Parathyroid adenoma (tissue), 2 donors: ENCODE measurements around the gene VDR.

Source experiments
- H2AFZ ChIP-seq: fragments of 300-600 bp; sonication (generic); one replicate; pipeline ENCODE4 v1.7.0; 2017; ENCODE audit warnings: antibody characterized with exemption, mild to moderate bottlenecking
- H3K27ac ChIP-seq: fragments of 300-600 bp; sonication (generic); one replicate; pipeline ENCODE4 v1.7.0; 2017
- H3K27me3 ChIP-seq: fragments of 300-600 bp; sonication (generic); one replicate; pipeline ENCODE4 v1.7.0; 2017; ENCODE audit warnings: low read length; ENCODE audit not compliant: control insufficient read depth, insufficient read depth
- H3K36me3 ChIP-seq: fragments of 300-600 bp; sonication (generic); one replicate; pipeline ENCODE4 v1.7.0; 2017; ENCODE audit warnings: low read length; ENCODE audit not compliant: control insufficient read depth, insufficient read depth
- H3K4me1 ChIP-seq: fragments of 300-600 bp; sonication (generic); one replicate; pipeline ENCODE4 v1.7.0; 2017; ENCODE audit warnings: control low read depth
- H3K4me2 ChIP-seq: fragments of 300-600 bp; sonication (generic); one replicate; pipeline ENCODE4 v1.7.0; 2017; ENCODE audit warnings: low read length
- H3K4me3 ChIP-seq: fragments of 300-600 bp; sonication (generic); one replicate; pipeline ENCODE4 v1.7.0; 2017; ENCODE audit warnings: low read depth, low read length
- H3K79me2 ChIP-seq: fragments of 300-600 bp; sonication (generic); one replicate; pipeline ENCODE4 v1.7.0; 2017; ENCODE audit warnings: control low read depth
- H3K9ac ChIP-seq: fragments of 300-600 bp; sonication (generic); one replicate; pipeline ENCODE4 v1.7.0; 2017; ENCODE audit warnings: mild to moderate bottlenecking
- H3K9me3 ChIP-seq: fragments of 300-600 bp; sonication (generic); one replicate; pipeline ENCODE4 v1.7.0; 2017; ENCODE audit warnings: low read length; ENCODE audit not compliant: control insufficient read depth
- TF ChIP-seq, protein P1 (sequence below): fragments of 300-600 bp; sonication (generic); IDR thresholded peaks from one replicate; pipeline ENCODE4 v1.7.0; 2017; ENCODE audit warnings: antibody characterized with exemption, mild to moderate bottlenecking
- donor health status: primary hyperparathyroidism.

Gene VDR

DNA sequence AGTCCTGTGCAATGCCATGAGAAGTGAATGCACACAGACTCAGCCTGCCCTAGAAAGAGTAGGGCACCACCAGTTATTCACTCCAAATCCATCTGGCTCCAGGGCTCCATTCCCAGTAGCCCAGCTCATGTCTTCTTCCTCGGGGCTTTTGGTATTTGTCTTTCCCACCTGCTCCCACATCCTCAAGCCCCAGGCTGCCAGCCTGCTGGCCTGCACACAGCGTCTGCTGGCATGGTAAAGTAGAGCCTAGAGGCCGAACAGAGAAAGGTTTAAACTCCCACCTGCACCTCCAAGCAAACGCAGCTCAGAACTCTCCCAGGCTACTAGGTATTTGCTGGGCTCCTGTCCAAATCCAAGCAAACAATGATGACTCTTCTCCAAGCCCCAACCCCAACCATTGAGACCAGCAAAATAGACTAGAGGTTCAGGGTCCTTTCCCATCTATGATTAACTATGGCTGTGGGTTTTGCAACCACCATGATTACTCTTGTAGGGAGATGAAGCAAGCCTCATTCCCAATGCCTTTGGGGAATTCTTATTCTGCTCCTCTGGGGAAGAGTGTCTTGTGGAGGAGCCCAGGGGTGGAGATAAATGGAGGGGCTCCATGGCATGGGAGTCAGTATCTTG is 5.2 kb upstream of the VDR start:
- TF ChIP-seq, protein P1, sequence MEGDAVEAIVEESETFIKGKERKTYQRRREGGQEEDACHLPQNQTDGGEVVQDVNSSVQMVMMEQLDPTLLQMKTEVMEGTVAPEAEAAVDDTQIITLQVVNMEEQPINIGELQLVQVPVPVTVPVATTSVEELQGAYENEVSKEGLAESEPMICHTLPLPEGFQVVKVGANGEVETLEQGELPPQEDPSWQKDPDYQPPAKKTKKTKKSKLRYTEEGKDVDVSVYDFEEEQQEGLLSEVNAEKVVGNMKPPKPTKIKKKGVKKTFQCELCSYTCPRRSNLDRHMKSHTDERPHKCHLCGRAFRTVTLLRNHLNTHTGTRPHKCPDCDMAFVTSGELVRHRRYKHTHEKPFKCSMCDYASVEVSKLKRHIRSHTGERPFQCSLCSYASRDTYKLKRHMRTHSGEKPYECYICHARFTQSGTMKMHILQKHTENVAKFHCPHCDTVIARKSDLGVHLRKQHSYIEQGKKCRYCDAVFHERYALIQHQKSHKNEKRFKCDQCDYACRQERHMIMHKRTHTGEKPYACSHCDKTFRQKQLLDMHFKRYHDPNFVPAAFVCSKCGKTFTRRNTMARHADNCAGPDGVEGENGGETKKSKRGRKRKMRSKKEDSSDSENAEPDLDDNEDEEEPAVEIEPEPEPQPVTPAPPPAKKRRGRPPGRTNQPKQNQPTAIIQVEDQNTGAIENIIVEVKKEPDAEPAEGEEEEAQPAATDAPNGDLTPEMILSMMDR = no peak
- Histone ChIP-seq H3K36me3 (no peaks in the 10 kb centered on the region), H3K79me2 (no peaks in the 10 kb centered on the region), H3K27ac (no peak overlapping the region), H3K4me1 (peaks cover 6% of the 10 kb centered on the region), H3K4me3 (no peak overlapping the region), H3K4me2 (no peak overlapping the region), H3K9me3 (no peaks in the 10 kb centered on the region), H2AFZ (no peak overlapping the region), H3K9ac (no peak overlapping the region), H3K27me3 (no peaks in the 10 kb centered on the region)

DNA sequence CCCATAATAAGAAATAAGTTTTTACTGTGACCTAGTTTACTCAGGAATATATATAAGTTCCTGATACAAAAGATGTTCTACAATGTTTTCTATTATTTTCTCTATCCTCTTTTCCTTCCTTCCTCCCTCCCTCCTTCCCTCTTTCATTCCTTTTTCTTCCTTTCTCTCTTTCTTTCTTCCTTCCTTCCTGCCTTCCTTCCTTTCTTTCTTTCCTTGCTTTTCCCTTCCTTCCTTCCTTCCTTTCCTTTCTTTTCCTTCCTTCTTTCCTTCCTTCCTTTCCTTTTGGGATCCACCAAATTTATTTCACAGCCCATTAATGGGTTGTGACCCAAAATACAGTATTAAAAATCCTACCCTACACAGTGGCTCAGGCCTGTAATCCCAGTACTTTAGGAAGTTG is 3.9 kb upstream of the VDR start:
- H3K79me2 ChIP-seq = peaks cover 10% of the 10 kb centered on the region
- H3K4me2 ChIP-seq = no peak overlapping the region
- H3K4me1 ChIP-seq = peaks cover 6% of the 10 kb centered on the region
- no peak overlapping the region for H3K27ac ChIP-seq
- no peaks in the 10 kb centered on the region for H3K27me3 ChIP-seq
- no peak overlapping the region for H3K4me3 ChIP-seq
- H3K9ac ChIP-seq = no peak overlapping the region
- H3K36me3 ChIP-seq = no peaks in the 10 kb centered on the region
- TF ChIP-seq, protein P1 = no peak
- H2AFZ ChIP-seq = no peak overlapping the region
- no peaks in the 10 kb centered on the region for H3K9me3 ChIP-seq

DNA sequence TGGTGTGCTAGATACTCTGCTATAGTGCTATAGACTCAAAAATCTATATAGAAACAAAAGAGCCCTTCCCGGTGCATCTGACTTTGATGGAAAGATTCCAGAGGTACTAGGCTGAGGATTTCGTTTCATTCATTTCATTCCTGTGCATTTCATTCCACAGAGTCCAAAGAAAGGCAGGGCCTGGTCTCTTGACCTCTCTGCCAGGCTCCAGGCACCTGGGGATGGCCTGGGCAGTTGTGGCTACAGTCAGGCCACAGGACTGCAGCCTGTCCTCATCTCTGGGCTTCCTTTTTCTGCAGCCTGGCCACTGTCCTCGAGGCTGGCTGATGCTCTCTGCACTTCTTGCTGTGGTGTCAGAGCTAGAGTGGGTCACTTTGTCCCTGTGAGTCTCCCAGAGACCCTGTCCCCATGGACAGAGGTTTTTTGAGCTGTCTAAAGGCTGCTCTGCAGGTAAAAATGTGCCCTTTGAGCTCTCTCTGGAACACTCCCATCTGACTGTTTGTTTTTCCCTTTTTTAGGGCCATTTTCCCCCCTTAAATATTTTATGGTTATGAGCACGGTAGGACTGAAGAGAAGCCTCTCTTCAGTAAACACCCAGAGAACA is 3.2 kb upstream of the VDR start:
- H3K27ac ChIP-seq = no peak overlapping the region
- no peaks in the 10 kb centered on the region for H3K9me3 ChIP-seq
- peaks cover 6% of the 10 kb centered on the region for H3K4me1 ChIP-seq
- H2AFZ ChIP-seq = no peak overlapping the region
- H3K27me3 ChIP-seq = no peaks in the 10 kb centered on the region
- H3K79me2 ChIP-seq = peaks cover 18% of the 10 kb centered on the region
- no peak overlapping the region for H3K4me2 ChIP-seq
- TF ChIP-seq, protein P1 = no peak
- no peak overlapping the region for H3K9ac ChIP-seq
- H3K36me3 ChIP-seq = no peaks in the 10 kb centered on the region
- no peak overlapping the region for H3K4me3 ChIP-seq

DNA sequence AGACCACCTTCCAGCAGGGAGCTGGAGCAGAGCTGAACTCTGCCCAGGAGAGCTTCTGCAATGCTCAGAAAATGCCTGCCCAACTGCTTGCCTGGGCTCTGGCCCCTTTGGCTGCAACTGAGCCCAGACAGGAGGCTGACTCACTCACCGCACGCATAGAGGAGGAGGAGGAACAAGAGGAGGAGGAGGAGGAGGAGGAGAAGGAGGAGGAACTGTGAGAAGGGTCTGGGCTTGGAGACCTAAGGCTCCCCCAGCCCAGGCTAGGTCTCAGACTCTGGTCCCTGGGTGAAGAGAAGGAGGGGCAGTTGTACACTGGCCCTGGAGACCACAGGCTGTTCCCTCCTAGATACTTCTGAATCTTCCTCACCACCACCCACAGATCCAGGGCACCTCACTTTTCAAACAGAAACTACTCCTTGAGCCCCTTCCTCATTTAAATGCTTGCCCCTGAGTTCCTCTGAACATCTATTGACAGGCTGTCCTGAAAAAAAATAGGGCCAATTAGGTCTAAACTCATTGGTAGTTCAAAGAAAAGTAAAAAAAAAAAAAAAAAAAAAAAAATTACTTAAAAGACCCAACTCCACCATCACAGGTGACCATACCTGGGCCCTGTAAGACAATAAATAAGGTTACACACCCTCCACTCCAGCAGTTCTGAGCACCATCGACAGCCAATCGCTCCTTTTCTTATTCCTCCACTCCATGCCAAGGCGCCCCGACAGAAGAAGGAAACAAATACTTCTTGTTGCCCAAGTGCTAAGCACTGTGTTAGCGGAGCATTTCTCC is 674 bp downstream of the VDR start:
- Histone ChIP-seq H3K27me3 (no peaks in the 10 kb centered on the region), H3K36me3 (no peaks in the 10 kb centered on the region), H2AFZ (peak overlapping the region; percentile 71), H3K27ac (peak overlapping the region; percentile 96), H3K9me3 (no peaks in the 10 kb centered on the region), H3K4me1 (peaks cover 30% of the 10 kb centered on the region), H3K4me2 (peak overlapping the region; percentile 92), H3K4me3 (peak overlapping the region; percentile 88), H3K9ac (peak overlapping the region; percentile 84), H3K79me2 (peaks cover 56% of the 10 kb centered on the region)
- TF ChIP-seq, protein P1 = peak; percentile 35
